ENCODE results near the gene DLGAP1. TPM values are rescaled to one million over a fixed set of nuclear protein-coding genes. Genes with fewer than 3 reads are reported as not detected.
A peak's percentile ranks its signal among the peaks of the same experiment; 100 is the strongest.
"Not testable (repeated sequence)": the region's sequence is repeated elsewhere in the genome, so short reads cannot be mapped to it uniquely, and the experiment has no call there.

DLGAP1 gene
- total RNA-seq, 1 donor from 2014 or later, result 3.7 TPM

DNA sequence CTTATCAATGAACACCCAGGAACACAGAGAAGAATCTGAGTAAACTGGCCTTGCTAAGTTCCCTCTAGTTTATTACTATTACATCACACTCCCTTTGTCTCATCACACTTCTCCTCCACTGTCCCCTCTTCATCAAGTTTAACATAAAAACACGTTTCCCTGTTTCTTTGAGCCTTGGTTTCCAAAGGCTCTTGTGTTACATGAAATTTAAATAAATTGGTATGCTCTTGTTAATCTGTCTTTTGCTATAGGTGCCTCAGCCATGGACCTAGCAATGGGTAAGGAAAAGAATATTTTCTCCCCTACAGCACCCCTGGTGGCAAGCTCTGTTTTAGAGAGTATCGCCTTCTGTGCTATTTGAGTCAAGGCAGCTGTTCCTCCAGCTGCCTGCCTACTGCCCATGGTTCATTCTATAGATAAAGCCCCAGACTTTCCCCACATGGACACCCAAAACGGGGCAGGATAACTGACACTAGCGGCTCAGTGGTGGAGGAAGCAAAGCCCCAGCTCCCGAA is 973.4 kb downstream of the DLGAP1 start:
- DNase-seq (ENCODE audit: low read depth, low spot score), result no peak

DNA sequence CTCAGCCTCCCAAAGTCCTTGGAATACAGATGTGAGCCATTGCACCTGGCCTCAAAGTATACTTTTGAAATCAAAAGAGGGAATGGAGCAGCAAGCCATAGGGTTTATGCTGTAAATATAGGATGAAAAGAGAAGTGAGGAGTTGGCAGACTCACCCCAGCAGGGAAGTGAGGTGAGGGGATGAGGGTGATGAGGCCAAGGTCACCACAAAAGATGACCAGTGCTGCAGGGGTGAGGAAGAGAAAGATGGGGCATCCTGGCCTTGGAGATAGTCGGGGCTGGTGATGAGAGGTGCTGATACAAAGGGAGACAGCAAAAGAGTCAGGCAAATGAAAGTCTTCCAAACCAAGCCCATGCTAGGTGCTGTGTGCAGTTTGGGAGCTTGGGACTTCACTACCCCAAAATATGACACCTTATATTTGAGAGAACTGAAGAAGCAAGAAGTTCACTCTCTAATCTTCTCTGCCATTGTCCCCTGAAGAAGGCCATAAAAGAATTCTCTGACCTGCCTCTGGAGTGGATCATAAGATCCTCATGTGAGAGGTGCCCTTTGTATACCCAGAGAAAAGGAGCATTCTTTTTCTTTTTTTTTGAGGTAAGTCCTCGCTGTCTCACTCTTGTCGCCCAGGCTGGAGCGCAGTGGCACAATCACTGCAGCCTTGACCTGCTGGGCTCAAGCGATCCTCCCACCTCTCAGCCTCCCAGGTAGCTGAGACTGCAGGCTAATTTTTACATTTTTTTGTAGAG is 974.1 kb downstream of the DLGAP1 start:
- no peak for DNase-seq (ENCODE audit: low read depth, low spot score)

DNA sequence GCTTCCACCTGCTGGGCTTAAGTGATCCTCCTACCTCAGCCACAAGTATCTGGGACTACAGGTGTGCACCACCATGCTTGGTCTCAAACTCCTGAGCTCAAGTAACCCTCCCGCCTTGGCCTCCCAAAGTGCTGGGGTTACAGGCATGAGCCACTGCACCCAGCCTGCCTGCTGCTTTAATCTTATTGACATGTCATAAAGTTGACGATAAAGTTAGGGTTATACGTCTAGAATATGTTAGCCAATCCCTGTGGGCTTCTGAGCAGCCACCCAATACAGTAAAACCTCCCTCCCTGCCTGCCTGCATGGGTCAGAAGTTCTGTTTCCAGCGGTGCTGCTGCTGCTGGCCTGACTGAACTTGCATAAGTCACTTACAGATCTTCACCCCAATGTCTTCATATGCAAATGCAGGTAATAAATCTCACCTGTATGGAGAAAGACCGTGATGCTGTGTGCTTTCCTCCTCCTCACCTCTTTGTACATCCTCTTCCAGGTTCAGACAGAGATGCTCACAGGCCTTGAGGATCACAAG is 975.1 kb downstream of the DLGAP1 start:
- DNase-seq (ENCODE audit: low read depth, low spot score), result no peak

DNA sequence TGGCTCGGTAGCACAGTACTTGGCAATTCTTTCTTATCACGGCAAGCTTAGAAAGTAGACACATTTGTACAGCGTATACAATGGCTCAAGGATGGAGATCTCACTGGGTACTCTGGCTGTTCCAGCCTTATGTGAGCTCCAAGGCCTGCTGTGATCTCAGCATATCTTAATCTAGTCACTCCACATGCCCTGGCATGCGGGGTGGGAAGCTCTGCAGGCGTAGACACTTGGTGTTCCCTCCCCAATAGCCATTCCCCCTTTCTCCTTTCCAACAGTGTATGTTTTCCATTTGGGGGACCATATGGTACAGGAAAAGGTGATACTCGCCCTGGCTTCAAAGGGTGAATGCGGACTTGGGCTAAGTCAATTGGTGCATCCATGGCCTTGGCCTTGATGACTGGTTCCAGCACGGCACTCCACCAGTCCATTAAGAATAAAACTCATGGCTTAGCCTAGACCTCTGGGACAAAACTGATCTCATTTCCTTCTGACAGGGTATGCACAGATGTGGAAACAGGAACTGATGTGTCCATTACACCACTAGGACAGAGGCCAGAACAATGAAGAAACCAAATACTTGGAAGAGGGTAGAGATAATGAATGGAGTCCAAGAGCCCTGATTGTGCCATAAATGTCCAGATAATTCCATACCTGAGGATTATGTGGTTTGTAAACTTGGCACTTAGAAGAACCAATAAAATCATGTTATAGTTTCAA is 976.7 kb downstream of the DLGAP1 start:
- no peak for DNase-seq (ENCODE audit: low read depth, low spot score)

DNA sequence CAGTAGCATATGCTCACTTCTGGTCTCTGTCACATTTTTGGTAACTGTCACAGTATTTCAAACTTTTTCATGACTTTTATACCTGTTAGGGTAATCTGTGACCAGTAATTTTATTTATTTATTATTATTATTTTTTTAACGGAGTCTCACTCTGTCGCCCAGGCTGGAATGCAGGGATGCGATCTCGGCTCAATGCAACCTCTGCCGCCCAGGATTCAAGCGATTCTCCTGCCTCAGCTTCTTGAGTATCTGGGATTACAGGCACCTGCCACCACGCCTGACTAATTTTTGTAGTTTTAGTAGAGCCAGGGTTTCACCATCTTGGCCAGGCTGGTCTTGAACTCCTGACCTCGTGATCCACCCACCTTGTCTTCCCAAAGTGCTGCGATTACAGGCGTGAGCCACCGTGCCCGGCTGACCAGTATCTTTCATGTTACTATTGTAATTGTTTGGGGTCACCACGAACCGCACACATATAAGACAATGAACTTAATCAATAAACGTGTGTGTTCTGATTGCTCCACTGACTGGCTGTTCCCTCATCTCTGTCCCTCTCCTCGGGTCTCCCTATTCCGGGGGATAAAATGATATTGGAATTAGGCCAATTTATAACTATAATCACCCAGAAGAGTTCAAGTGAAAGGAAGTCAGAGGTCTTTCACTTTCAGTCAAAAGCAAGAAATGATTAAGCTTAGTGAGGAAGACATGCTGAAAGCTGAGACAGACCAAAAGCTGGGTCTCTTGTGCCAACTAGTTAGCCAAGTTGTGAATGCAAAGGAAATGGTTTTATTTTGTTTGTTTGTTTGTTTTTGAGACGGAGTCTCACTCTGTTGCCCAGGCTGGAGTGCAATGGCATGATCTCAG is 982.2 kb downstream of the DLGAP1 start:
- DNase-seq (ENCODE audit: low read depth, low spot score), result no peak

DNA sequence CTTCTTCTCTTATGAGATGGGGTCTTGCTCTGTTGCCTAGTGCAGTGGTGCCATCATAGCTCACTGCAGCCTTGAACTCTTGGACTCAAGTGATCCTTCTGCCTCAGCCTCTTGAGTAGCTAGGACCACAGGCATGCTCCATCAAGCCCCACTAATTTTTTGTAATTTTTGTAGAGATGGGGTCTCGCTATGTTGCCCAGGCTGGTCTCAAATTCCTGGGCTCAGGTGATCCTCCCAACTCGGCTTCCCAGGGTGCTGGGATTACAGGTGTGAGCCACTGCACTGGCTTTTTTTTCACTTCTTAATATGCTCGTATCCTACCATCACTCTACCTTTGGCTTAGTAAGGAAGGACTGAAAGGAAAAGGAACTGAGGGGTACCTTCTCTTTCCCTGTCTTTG is 983.0 kb downstream of the DLGAP1 start:
- DNase-seq (ENCODE audit: low read depth, low spot score), result not testable (repeated sequence)

DNA sequence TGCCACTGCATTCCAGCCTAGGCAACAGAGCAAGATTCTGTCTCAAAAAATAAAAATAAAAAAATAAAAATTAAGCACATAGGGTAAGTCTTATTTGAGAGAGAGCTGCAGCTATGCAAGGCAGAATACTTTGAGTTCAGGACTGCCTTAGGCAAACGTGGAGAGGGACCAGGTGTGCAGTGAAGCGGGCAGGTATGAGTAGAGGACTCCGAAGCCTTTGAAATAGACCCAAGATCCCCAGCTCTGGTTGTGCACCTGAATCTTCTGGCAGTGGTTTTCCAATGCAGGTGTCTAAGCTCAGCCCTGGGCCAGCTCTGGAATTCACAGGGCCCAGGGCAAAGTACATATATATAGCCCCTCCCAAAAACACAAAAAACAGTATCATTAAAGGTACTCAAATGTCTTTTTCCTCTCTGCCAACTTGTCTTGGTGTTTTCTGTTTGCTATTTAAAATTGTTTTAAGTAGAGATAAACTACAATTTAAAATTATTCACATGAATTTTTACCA is 983.9 kb downstream of the DLGAP1 start:
- no peak for DNase-seq (ENCODE audit: low read depth, low spot score)

DNA sequence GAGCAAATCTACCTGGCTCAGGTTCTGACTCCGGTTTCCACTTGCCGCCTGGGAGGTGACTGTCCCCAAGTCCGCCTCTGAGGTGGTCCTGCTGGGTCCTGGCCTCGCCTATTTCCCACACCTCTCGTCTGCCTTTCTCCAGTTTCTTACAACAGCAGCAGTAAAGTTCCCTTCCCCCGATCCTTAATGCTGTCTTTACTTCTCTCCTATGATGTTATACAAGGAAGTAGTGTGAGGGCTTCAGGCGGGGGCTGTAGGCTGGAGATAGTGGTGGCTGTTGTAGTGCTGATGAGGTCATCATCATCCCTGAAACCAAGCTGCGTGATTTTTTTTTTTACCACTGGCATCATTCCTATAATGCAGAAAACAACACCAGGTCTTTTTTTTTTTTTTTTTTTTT is 986.3 kb downstream of the DLGAP1 start:
- DNase-seq (ENCODE audit: low read depth, low spot score), result no peak

DNA sequence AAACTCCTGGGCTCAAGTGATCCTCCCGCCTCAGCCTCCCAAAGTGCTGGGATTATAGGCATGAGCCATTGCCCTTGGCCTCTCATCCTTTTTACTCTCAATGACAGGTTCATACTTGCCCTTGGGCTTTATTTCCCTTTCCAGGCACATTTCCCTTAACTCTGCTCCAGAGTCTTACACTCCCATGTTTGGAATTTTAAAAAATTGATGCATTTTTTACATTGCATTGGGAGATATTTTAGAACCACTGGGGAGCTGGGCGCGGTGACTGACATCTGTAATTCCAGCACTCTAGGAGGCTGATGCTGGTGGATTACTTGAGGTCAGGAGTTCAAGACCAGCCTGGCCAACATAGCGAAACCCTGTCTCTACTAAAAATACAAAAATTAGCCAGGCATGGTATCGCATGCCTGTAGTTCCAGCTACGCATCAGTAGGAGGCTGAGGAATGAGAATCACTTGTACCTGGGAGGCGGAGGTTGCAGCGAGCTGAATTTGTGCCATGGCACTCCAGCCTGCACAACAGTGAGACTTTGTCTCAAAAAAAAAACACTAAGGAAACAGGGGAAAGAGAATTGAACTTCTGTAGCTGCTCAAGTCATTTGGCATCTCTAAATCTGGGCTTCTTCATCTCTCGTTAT is 986.9 kb downstream of the DLGAP1 start:
- no peak for DNase-seq (ENCODE audit: low read depth, low spot score)

DNA sequence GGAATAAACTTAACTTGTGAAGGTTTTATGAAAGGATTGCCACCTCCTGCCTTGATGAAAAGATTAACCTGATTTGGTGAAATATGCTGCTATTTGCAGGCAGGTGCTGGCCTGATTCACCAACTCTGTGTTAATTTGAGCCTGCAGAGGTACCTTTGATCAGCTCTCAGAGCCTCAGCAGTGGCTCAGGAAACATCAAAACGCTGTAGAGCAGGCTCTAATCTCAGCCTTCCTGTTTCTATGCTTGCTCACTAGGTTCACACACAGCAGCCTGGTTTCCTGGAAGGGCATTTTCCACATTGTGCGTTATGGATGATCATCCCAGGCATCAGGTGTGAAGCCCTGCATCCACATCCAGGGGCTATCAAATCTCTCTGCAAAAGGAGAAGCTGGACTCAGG is 988.2 kb downstream of the DLGAP1 start:
- DNase-seq (ENCODE audit: low read depth, low spot score), result no peak

DNA sequence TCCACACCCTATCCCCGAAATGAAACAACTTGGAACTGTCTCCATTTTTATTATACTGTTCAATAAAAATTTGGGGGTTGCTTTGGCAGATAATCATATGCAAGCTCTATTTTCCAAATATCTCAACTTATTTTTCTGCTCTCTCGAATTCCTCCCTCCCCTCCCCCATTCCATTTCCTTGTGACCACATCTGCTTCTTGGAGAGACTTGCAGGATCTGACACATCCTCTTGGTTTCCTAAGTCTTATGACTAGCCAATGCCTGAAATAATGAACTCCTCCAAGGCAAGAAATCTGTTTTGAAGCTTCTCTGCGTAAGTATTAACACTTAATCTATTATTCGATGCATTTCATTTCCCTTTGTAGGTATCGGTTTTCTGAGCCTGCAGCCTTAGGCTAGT is 989.1 kb downstream of the DLGAP1 start:
- peak; percentile 85 for DNase-seq (ENCODE audit: low read depth, low spot score)

DNA sequence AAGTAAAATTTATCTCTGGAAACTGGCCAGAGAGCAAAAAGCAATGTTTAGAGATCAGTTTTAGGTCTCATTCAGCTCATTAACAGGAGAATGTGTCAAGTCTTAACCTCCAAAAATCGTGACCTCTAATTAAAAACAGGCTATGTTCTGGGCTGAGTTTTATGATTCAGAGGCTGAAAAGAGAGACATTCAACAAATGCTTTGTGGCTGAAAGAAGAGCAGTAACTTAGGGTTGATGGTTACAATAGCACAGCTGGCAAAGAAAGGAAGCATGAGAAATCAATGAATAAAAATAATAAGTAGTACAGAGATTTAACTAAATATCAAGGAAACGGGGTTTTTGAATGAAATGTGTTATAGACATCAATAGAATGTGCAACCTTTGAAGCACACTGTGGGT is 992.1 kb downstream of the DLGAP1 start:
- no peak for DNase-seq (ENCODE audit: low read depth, low spot score)

DNA sequence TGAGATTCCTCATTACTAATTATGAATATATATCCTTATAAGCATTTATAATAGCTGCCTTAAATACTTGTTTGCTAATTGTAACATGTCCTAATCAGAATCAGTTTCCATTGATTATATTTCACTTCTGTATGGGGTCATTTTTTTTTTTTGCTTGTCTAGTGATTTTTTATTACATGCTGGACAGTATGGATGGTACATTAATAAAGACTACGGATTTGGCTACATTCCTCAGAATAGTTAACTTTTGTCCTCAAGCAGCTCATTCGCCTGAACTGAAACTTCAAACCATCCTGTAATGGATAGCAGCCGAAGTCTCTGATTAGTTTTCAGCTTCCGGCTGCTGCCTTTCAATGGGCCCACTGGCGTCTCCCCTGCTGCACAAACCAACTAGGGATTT is 993.4 kb downstream of the DLGAP1 start:
- DNase-seq (ENCODE audit: low read depth, low spot score), result no peak

DNA sequence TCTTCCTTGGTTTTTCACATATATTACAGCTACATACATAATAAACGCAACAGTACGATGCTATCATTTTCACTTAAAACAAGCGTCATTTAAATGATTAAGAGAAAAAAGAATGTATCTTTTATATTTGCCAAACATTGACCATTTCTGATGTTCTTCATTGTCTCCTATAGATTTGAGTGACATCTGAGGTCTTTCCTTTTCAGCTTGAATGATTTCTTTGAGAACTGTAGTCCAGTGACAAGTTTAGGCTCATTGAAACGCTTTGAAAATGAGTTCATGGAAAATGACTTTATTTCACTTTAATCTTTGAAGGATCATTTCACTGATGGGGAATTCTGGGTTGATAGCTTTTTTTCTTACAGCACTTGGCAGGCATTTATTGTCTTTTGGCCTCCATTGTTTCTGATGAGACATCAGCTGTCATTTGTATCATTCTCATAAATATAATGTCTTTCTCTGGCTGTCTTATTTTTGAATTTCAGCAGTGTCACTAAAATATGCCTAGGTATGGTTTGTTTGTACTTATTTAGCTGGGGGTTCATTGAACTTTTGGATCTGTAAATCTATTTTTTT is 994.2 kb downstream of the DLGAP1 start:
- DNase-seq (ENCODE audit: low read depth, low spot score), result no peak

DNA sequence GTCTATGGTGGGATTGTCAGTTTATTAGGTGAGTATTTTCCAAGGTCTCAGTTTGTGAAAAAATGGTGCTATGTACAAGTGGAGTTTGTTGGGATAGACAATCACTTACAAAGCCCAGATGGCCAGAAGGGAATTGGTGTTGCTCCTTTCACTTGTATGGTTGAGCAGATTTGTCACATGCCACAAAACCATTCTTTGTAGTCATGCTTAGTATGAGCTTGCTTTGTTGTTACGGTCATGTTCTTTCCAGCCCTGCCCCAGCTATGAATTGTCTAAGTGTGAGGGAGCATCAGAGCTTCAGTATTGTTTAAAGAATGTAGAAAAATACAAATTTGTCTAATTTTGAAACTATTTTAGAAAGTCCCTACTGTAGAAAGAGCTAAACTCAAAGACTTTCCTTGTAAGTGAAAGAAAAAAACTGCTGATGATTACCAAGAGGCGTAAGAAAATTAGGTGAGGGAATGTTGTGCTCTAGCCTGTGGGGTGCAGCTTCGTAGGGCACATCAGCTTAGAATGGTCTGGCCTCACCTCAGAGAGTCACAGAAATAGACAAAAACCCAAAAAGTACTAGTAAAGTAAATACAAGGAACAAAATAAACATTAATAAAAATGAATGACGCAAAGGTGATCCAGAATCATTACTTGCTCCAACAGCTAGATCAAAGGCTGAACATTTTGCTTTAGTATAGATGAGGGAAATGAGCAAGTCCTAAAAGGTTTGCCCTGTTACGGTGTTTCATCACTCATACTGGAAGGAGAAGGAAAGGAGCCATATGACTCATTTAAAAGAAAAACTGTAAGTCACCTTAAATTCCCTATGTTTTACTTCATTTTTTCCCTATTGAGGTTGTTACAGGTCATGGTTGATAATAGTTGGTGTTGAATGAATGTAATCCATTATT is 995.9 kb downstream of the DLGAP1 start:
- DNase-seq (ENCODE audit: low read depth, low spot score), result no peak

DNA sequence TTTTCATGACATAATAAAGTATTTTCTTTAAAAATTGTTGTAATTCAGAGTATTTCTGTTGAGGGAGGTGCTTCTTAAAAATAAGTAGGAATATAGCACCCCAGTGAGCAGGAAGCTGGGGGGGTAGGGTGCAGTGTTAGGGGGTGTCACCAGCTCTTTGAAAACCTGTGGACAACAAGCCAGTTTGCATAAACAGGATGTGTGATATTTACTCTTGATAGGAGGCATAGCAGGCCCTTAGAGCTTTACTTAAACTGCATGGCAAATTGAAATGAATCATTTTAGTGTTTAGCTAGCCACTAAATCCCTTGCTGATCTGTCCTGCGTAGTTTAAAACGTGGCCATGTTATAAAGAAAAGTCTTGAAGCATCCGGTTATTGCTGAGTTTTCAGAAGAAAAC is 996.7 kb downstream of the DLGAP1 start:
- DNase-seq (ENCODE audit: low read depth, low spot score), result no peak

DNA sequence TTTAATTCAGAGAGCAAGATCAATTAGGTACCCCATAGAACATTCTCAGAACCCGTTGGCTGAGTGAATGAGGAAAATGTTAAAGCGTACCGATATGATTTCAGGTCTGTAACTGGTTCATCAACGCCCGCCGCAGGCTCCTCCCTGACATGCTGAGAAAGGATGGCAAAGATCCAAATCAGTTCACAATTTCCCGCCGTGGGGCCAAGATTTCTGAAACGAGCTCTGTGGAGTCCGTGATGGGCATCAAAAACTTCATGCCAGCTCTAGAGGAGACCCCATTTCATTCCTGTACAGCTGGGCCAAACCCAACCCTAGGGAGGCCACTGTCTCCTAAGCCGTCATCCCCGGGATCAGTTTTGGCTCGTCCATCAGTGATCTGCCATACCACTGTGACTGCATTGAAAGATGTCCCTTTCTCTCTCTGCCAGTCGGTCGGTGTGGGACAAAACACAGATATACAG is 997.8 kb downstream of the DLGAP1 start:
- DNase-seq (ENCODE audit: low read depth, low spot score), result no peak

DNA sequence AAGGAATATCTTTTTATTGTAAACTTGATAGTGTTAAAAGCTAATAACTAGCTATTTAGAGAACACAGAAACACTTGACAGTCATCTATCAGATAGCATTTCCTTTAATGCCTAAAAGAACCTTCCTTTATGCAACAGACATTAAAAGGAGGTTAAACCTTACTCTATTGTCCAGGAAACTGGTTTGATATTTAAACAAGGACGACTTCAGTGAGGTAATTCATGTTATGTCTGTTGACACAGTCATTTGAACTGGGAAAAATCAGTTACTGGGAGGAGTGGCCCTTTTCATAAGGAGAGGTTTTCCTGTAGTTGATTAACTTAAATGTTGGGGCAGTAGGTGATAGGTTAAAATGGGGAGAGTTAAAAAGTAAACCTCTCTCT is 998.4 kb downstream of the DLGAP1 start:
- no peak for DNase-seq (ENCODE audit: low read depth, low spot score)

DNA sequence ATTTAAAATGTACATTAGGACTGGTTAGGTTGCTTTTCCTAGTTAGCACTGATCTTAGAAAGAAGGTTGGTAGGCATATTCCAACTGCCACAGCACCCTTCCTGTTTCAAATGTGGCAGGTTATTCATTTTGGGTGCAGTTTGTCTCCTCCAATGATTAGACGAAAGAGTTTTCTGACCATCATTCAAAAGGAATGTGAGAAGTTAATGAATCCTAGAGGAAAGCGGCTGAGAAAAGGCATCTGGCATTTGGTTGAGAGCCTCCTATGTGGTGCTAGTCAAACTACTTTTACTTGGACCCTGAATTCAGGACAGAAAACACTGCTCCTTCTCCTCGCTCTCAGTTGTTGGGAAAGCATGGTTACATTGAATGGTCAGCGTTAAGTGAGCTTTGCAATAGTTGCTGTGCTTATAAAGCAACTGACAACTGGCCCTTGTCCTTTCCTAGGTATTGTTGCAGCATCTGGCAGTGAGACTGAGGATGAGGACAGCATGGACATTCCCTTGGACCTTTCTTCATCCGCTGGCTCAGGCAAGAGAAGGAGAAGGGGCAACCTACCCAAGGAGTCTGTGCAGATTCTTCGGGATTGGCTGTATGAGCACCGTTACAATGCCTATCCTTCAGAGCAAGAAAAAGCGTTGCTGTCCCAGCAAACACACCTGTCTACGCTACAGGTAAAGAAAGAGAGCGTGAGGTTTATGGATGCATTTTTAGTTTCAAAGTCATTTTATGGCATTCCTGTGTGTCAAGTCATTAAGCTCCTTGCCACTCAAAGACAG is 999.0 kb downstream of the DLGAP1 start:
- DNase-seq (ENCODE audit: low read depth, low spot score), result no peak
